ENCODE measurements around the gene AOPEP. TPM values are rescaled to one million over a fixed set of nuclear protein-coding genes. Genes with fewer than 3 reads are reported as not detected.

AOPEP gene
- total RNA-seq, 4 donors from 2014 or later, result 18.8 to 81.0 (median 32.1) TPM

GRCh38 chr9:95110921-95111525, 384.5 kb downstream of the AOPEP start:
- TF ChIP-seq, protein P1, sequence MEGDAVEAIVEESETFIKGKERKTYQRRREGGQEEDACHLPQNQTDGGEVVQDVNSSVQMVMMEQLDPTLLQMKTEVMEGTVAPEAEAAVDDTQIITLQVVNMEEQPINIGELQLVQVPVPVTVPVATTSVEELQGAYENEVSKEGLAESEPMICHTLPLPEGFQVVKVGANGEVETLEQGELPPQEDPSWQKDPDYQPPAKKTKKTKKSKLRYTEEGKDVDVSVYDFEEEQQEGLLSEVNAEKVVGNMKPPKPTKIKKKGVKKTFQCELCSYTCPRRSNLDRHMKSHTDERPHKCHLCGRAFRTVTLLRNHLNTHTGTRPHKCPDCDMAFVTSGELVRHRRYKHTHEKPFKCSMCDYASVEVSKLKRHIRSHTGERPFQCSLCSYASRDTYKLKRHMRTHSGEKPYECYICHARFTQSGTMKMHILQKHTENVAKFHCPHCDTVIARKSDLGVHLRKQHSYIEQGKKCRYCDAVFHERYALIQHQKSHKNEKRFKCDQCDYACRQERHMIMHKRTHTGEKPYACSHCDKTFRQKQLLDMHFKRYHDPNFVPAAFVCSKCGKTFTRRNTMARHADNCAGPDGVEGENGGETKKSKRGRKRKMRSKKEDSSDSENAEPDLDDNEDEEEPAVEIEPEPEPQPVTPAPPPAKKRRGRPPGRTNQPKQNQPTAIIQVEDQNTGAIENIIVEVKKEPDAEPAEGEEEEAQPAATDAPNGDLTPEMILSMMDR (IDR thresholded peaks at IDR 0.05; ENCODE audit: low read depth), result no peak

DNA sequence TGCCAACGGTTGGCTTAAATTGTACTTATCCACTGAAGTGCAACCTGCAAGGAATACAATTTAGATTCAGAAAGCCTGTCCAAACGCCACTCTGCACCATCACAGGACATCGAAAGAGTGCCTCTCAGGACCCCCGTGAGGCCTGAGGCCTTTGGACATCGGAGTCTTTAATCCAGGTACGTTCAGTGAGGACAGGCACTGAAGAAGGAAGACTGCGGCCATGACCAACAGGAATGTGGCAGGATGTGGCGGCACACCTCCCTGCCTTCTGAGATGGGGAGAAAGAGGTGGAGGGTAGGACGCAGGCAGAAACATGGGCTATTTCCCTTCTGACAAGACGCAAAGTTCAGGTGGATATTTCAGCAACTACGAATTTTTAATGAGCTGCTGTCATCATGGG, 385.2 kb downstream of the AOPEP start:
- TF ChIP-seq, protein P1 (IDR thresholded peaks at IDR 0.05; ENCODE audit: low read depth), result no peak

DNA sequence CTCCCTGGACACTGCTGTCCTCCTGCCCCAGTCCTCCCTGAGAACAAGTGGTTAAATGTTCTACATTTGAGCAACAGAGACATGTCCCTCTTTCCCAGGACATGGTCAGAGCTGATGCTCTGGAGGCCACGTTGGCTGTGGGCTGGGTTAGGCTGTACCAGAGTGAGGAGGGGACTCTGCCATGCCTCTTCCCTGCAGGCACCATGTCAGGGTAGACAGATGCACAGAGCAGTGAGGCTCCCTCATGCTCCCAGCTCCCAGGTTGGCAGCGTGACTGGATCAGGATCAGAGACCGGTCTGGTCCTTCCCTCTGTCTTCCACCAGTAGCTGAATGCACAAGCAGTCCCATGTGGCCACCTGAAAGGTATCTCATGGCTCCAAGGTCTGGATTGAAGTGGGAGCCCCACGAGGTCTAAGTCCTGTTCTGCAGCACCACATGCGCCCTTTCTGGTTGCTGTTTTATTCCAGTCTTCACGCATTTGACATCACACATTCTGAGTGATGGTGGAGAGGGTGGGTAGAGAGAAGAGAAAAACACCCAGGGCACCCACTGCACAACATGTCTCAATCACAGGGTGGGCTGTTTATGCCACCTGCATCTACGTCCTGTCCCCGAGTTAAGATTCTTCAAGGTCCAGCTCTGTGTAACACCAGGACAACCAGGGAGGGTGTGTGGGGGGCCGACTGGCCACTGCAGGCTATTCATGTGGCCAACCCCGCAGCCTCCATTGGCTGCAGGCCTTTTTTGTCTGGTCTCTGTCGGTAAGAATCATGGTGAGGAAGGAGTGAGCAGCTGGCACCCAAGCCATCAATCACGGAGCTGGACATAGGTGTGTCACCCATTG, 386.2 kb downstream of the AOPEP start:
- TF ChIP-seq, protein P1 (IDR thresholded peaks at IDR 0.05; ENCODE audit: low read depth), result no peak

DNA sequence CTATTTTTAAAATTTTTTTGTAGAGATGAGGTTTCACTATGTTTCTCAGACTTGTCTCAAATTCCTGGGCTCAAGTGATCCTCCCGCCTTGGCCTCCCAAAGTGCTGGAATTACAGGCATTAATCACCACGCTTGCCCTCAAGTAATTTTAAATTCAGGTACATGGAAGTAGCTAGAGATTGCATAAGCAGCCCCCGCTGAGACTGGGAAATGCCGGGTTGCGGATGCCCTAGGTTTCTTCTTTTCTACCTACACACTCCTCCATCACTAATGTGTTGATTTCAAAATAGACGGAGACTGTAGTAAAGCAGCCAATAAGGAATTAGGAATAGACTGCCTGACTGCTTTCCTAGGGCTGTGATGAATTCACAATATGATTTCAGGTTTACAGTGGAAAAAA, 388.6 kb downstream of the AOPEP start:
- TF ChIP-seq, protein P1 (IDR thresholded peaks at IDR 0.05; ENCODE audit: low read depth), result no peak

DNA sequence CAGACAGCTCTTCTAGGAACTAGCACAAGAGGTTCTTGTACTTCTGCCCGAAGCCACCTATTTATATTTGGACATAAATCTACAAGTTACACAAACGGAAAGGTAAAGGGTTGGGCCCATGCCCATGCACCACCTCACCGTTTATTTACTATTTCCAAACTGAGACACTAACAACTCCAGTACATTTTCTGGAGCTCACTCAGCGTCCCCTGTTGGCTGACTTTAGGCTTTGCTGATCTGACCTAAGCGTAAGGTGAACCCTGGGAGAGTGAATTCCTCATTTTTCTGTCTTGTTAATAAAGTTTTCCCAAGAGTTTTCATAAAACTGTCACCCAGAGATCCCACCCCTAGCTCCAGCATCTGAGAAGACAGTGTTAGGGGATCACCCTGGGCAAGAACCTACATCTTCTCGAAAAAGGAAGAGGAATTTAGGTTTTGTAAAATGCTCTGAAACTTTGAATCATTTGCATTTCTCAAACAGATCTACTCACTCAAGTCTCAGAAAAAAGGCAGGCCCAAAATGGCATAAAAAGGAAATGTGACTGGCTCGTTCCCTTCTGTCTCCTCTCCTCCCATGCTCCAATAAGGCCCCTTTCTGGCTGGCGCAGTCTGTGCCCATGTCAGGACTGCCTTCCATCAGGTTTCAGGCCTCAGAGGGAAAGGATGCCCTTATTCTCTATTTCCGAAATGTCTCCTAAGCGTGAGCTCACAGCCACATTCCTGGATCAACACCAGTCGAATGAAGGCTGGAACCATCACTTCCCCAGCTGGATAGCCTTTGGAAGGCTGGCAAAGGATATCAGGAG, 389.7 kb downstream of the AOPEP start:
- TF ChIP-seq, protein P1 (IDR thresholded peaks at IDR 0.05; ENCODE audit: low read depth), result no peak

DNA sequence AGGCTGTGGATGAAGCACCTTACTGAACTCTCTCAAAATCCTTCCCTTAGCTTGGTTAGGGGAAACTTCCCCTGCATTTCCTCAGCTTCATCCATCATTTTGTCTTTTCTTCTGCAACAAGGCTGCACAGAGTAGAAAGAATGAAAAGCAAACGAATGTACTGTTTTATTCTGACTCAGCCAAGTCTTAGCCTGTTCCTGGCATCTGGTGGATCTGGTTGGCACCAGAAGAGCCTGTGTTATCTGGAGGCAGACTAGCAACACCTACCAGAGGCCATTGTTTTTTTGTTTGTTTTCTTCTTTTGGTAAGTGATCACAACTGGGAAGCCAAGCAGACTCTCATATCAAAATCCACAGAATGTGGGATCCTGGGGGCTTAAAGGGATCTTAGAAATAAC, 390.3 kb downstream of the AOPEP start:
- TF ChIP-seq, protein P1 (IDR thresholded peaks at IDR 0.05; ENCODE audit: low read depth), result no peak

GRCh38 chr9:95118596-95118995, 392.1 kb downstream of the AOPEP start:
- TF ChIP-seq, protein P1 (IDR thresholded peaks at IDR 0.05; ENCODE audit: low read depth), result no peak
